HepG2 (cell line): Measurements from ENCODE around the gene AFTPH. TPM values are rescaled to one million over a fixed set of nuclear protein-coding genes. Genes with fewer than 3 reads are reported as not detected.

Experiments
- ARNTL ChIP-seq: sonication (generic); formaldehyde crosslinking; IDR thresholded peaks from 2 replicates; pipeline ENCODE4 v1.4.0; 2020; ENCODE audit warnings: mild to moderate bottlenecking, missing genetic modification reagents
- BRCA1 ChIP-seq: sonication (generic); formaldehyde crosslinking; IDR thresholded peaks from 2 replicates; pipeline ENCODE4 v1.4.0; 2020; ENCODE audit warnings: missing genetic modification reagents
- CCAR2 ChIP-seq: fragments of 200-400 bp; formaldehyde crosslinking; optimal IDR thresholded peaks from 2 replicates; pipeline ENCODE3; 2018; ENCODE audit warnings: low read depth, mild to moderate bottlenecking, low read length, moderate library complexity
- HMG20B ChIP-seq: conservative IDR thresholded peaks from 2 replicates; pipeline ENCODE4 v1.6.1; 2016; ENCODE audit warnings: missing genetic modification reagents, missing compliant biosample characterization
- IRX3 ChIP-seq: sonication (generic); formaldehyde crosslinking; IDR thresholded peaks from 2 replicates; pipeline ENCODE4 v1.8.1; 2023; ENCODE audit warnings: mild to moderate bottlenecking, low read depth, missing genetic modification reagents, borderline replicate concordance
- KLF13 ChIP-seq: sonication (generic); formaldehyde crosslinking; IDR thresholded peaks from 2 replicates; pipeline ENCODE4 v1.4.0; 2020; ENCODE audit warnings: mild to moderate bottlenecking, missing genetic modification reagents
- NR2F6 ChIP-seq, 2 experiments: IDR thresholded peaks; 2 replicates each; pipeline ENCODE4 v1.6.1; 2016; ENCODE audit warnings: antibody characterized with exemption in 1 of 2, mild to moderate bottlenecking in 1 of 2
- WIZ ChIP-seq: sonication (generic); formaldehyde crosslinking; IDR thresholded peaks from 2 replicates; pipeline ENCODE4 v1.5.1; 2020; ENCODE audit warnings: mild to moderate bottlenecking, missing genetic modification reagents
- ZNF383 ChIP-seq: sonication (generic); formaldehyde crosslinking; IDR thresholded peaks from 2 replicates; pipeline ENCODE4 v1.4.0; 2020; ENCODE audit warnings: missing genetic modification reagents, mild to moderate bottlenecking, borderline replicate concordance
- ZNF589 ChIP-seq: sonication (generic); formaldehyde crosslinking; conservative IDR thresholded peaks from 2 replicates; pipeline ENCODE4 v1.8.0; 2022; ENCODE audit warnings: mild to moderate bottlenecking, moderate library complexity, missing genetic modification reagents
- polyA plus RNA-seq, 8 experiments: library from polyadenylated mRNA; depleted of rRNA in 3 of 8; stranded (reverse) in 7 of 8; unstranded in 1 of 8; fragments of >200 nt; fragmentation: Illumina TruSeq in 4 of 8; extraction: Trizol in 4 of 8; gene quantifications; 2 replicates each; pipeline versions ENCODE4 v1.2.1 to v1.2.3, GENCODE V29; 2011 to 2016; ENCODE audit warnings: low read depth in 4 of 8, missing spikeins in 1 of 8, mixed read lengths in 1 of 8; ENCODE audit not compliant: insufficient read depth in 1 of 8
- total RNA-seq, 5 experiments: library from RNA; depleted of rRNA; stranded (reverse); fragments of >200 nt; fragmentation: Illumina TruSeq; extraction: Trizol; gene quantifications; 2 replicates each; pipeline ENCODE4 v1.2.3, GENCODE V29; 2016; ENCODE audit warnings: low read depth in 1 of 5
- TF ChIP-seq, protein P1 (sequence below): sonication (generic); formaldehyde crosslinking; IDR thresholded peaks from 2 replicates; pipeline ENCODE4 v1.5.1; 2020; ENCODE audit warnings: mild to moderate bottlenecking, missing genetic modification reagents, borderline replicate concordance
- TF ChIP-seq, protein P2 (sequence below): fragments of 450-650 bp; IDR thresholded peaks from 2 replicates; pipeline ENCODE4 v1.6.1; 2016
- TF ChIP-seq, protein P3 (sequence below): fragments of 450-650 bp; IDR thresholded peaks from 2 replicates; pipeline ENCODE4 v1.6.1; 2017; ENCODE audit warnings: mild to moderate bottlenecking
- TF ChIP-seq, protein P4 (sequence below): sonication (generic); formaldehyde crosslinking; IDR thresholded peaks from 2 replicates; pipeline ENCODE4 v1.5.1; 2020; ENCODE audit warnings: missing genetic modification reagents, mild to moderate bottlenecking, borderline replicate concordance
- TF ChIP-seq, protein P5 (sequence below): sonication (generic); formaldehyde crosslinking; IDR thresholded peaks from 2 replicates; pipeline ENCODE4 v1.4.0; 2020; ENCODE audit warnings: missing genetic modification reagents

The AFTPH gene
- total and polyA plus RNA-seq, 2 of the 13 experiments (the other 11 are each of a cell fraction or from before 2014, with no cell fraction given) = 27.5 to 36.8 TPM

DNA sequence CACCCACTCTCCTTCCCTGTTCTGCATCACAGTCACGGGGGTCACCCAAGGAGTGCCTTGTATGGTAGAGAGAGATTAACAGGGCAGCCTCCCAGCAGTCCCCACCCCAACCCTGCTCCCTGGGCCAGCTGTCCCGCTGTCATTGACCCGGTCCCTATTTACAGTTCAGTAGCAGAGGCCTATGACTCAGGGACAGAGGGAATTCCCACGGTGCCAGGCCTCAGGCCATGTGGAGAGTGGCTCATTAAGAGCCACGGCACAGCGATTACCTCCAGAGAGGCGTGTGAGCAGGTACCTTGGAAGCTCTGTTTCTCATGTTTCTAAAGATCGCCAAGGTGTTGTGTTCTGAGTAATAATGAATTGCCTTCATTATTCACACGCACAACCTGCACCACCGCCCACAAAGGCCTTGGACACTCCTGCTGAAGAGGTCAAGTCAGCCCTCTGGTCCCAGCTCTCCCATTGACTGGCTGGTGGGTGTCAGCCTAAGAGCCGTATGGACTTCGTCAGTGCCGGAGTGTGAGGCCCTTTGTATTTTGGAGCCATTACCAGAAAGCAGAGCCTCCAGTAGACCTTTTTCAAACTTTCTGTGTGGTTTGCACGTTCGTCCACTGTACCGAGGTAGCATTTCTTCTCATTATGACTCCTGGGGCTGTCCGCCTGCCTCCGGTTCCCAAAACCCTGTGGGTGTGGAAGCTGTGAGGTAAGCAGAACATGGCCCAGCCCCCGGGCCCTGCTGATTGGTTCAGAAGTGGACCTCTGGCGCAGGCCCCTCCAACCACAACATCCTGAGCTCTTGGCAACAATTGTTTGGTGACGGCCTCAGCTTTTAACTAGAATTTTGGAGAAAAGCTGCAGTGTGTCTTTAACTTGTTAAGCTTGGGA is 82.6 kb downstream of the AFTPH start (continued):
- TF ChIP-seq, protein P1, sequence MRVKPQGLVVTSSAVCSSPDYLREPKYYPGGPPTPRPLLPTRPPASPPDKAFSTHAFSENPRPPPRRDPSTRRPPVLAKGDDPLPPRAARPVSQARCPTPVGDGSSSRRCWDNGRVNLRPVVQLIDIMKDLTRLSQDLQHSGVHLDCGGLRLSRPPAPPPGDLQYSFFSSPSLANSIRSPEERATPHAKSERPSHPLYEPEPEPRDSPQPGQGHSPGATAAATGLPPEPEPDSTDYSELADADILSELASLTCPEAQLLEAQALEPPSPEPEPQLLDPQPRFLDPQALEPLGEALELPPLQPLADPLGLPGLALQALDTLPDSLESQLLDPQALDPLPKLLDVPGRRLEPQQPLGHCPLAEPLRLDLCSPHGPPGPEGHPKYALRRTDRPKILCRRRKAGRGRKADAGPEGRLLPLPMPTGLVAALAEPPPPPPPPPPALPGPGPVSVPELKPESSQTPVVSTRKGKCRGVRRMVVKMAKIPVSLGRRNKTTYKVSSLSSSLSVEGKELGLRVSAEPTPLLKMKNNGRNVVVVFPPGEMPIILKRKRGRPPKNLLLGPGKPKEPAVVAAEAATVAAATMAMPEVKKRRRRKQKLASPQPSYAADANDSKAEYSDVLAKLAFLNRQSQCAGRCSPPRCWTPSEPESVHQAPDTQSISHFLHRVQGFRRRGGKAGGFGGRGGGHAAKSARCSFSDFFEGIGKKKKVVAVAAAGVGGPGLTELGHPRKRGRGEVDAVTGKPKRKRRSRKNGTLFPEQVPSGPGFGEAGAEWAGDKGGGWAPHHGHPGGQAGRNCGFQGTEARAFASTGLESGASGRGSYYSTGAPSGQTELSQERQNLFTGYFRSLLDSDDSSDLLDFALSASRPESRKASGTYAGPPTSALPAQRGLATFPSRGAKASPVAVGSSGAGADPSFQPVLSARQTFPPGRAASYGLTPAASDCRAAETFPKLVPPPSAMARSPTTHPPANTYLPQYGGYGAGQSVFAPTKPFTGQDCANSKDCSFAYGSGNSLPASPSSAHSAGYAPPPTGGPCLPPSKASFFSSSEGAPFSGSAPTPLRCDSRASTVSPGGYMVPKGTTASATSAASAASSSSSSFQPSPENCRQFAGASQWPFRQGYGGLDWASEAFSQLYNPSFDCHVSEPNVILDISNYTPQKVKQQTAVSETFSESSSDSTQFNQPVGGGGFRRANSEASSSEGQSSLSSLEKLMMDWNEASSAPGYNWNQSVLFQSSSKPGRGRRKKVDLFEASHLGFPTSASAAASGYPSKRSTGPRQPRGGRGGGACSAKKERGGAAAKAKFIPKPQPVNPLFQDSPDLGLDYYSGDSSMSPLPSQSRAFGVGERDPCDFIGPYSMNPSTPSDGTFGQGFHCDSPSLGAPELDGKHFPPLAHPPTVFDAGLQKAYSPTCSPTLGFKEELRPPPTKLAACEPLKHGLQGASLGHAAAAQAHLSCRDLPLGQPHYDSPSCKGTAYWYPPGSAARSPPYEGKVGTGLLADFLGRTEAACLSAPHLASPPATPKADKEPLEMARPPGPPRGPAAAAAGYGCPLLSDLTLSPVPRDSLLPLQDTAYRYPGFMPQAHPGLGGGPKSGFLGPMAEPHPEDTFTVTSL = no peak; the same call in 1 of the 2 replicates
- TF ChIP-seq, protein P2, sequence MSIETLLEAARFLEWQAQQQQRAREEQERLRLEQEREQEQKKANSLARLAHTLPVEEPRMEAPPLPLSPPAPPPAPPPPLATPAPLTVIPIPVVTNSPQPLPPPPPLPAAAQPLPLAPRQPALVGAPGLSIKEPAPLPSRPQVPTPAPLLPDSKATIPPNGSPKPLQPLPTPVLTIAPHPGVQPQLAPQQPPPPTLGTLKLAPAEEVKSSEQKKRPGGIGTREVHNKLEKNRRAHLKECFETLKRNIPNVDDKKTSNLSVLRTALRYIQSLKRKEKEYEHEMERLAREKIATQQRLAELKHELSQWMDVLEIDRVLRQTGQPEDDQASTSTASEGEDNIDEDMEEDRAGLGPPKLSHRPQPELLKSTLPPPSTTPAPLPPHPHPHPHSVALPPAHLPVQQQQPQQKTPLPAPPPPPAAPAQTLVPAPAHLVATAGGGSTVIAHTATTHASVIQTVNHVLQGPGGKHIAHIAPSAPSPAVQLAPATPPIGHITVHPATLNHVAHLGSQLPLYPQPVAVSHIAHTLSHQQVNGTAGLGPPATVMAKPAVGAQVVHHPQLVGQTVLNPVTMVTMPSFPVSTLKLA = peak; percentile 62
- TF ChIP-seq KLF13 (CRISPR knock-in tag) (no peak), ARNTL (CRISPR knock-in tag) (no peak), CCAR2 (no peak), BRCA1 (CRISPR knock-in tag) (no peak), NR2F6 (IDR thresholded peaks at IDR 0.05) (0 out of 2 replicates have a peak, but pooled peaks have one; percentile 17), NR2F6 (CRISPR knock-in tag; IDR thresholded peaks at IDR 0.05) (no peak), HMG20B (CRISPR knock-in tag) (no peak), WIZ (no peak), ZNF589 (CRISPR knock-in tag) (0 out of 2 replicates have a peak, but pooled peaks have one; percentile 61), ZNF383 (CRISPR knock-in tag) (no peak), IRX3 (CRISPR knock-in tag) (no peak)
- TF ChIP-seq, protein P3, sequence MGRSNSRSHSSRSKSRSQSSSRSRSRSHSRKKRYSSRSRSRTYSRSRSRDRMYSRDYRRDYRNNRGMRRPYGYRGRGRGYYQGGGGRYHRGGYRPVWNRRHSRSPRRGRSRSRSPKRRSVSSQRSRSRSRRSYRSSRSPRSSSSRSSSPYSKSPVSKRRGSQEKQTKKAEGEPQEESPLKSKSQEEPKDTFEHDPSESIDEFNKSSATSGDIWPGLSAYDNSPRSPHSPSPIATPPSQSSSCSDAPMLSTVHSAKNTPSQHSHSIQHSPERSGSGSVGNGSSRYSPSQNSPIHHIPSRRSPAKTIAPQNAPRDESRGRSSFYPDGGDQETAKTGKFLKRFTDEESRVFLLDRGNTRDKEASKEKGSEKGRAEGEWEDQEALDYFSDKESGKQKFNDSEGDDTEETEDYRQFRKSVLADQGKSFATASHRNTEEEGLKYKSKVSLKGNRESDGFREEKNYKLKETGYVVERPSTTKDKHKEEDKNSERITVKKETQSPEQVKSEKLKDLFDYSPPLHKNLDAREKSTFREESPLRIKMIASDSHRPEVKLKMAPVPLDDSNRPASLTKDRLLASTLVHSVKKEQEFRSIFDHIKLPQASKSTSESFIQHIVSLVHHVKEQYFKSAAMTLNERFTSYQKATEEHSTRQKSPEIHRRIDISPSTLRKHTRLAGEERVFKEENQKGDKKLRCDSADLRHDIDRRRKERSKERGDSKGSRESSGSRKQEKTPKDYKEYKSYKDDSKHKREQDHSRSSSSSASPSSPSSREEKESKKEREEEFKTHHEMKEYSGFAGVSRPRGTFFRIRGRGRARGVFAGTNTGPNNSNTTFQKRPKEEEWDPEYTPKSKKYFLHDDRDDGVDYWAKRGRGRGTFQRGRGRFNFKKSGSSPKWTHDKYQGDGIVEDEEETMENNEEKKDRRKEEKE = no peak
- TF ChIP-seq, protein P4, sequence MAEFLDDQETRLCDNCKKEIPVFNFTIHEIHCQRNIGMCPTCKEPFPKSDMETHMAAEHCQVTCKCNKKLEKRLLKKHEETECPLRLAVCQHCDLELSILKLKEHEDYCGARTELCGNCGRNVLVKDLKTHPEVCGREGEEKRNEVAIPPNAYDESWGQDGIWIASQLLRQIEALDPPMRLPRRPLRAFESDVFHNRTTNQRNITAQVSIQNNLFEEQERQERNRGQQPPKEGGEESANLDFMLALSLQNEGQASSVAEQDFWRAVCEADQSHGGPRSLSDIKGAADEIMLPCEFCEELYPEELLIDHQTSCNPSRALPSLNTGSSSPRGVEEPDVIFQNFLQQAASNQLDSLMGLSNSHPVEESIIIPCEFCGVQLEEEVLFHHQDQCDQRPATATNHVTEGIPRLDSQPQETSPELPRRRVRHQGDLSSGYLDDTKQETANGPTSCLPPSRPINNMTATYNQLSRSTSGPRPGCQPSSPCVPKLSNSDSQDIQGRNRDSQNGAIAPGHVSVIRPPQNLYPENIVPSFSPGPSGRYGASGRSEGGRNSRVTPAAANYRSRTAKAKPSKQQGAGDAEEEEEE (CRISPR knock-in tag) = no peak
- TF ChIP-seq, protein P5, sequence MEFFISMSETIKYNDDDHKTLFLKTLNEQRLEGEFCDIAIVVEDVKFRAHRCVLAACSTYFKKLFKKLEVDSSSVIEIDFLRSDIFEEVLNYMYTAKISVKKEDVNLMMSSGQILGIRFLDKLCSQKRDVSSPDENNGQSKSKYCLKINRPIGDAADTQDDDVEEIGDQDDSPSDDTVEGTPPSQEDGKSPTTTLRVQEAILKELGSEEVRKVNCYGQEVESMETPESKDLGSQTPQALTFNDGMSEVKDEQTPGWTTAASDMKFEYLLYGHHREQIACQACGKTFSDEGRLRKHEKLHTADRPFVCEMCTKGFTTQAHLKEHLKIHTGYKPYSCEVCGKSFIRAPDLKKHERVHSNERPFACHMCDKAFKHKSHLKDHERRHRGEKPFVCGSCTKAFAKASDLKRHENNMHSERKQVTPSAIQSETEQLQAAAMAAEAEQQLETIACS (CRISPR knock-in tag) = no peak
